ENCODE results near the gene FHIT.

Gene FHIT

DNA sequence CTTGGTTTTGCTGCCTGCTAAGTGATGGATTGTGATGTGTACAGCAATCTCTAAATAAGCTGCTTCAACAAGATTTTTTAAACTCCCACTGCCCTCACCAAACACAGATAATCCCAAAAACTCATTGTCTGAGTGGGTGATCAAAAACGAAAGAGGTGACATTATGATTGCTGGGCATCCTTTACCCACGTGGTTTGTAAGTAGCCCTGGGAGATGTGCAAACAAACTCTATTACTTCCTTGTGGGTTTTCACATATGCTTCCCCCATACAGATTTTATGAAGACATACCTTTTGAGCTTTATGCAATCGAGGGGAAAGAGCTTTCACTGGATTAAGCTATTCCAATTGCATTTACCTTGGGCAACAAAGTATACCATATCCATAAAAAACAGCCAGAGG is 1000.4 kb downstream of the FHIT start:
- DNase-seq: no peak

DNA sequence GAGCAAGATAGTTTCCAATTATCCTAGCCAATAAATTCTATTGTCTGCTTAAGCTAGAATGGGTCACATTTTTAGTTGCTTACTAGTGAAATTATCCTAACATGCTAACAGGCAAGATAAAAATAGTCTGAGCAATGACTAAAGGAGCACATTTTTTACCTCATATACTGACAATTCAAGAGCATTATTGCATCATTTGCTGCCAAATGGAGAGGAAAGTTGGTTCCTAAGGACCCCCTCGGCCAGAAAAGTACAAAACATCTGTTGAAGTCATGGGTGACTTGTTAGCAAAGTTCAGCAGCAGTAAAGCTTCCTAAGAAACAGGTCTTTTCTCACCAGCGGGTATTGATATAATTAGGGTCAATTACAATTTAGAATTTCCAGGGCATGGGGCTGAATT is 1001.0 kb downstream of the FHIT start:
- no peak for DNase-seq

DNA sequence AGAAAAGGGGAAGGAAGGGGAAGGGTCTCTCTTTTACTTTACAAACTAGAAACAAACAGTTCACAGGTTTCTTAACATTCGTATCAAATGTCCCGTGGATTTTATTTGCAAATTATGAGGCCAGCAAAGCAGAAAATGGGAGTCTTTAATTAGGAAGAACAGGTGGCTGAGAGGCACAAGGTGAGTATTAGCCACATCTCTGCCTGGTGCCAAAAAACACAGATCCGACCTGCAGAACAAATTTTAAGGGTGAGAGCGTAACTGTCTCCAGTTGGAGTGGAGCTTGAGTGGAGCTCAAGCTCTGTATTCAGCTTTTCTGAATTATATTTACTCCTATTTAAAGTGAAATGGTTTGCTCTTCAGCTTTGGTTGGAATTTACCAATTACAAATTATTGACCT is 1004.9 kb downstream of the FHIT start:
- no peak for DNase-seq

GRCh38 chr3:60243456-60243855 is 1007.8 kb downstream of the FHIT start:
- DNase-seq: no peak

GRCh38 chr3:60240492-60240891 is 1010.8 kb downstream of the FHIT start:
- DNase-seq: no peak

GRCh38 chr3:60238550-60238949 is 1012.7 kb downstream of the FHIT start:
- DNase-seq: no peak

GRCh38 chr3:60229502-60229901 is 1021.8 kb downstream of the FHIT start:
- no peak for DNase-seq

DNA sequence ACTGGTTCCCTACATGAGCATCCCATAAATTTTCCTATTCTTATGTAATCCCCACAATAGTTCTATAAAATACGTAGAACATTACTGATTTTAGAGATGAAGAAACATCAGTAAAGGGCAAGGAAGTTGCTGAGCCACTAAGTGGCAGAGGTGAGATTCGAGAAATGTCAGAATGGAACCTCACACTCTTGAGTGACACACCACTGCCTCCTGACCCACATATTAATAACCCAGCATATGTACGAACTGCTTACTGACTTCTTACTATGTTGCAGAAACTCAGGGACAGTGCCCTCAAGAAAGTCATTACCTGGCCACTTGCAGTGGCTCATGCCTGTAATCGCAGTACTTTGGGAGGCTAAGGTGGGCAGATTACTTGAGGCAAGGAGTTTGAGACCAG is 1022.4 kb downstream of the FHIT start:
- DNase-seq: no peak

GRCh38 chr3:60226912-60227311 is 1024.3 kb downstream of the FHIT start:
- no peak for DNase-seq

GRCh38 chr3:60225848-60226247 is 1025.4 kb downstream of the FHIT start:
- no peak for DNase-seq

GRCh38 chr3:60220768-60221167 is 1030.5 kb downstream of the FHIT start:
- DNase-seq: no peak

DNA sequence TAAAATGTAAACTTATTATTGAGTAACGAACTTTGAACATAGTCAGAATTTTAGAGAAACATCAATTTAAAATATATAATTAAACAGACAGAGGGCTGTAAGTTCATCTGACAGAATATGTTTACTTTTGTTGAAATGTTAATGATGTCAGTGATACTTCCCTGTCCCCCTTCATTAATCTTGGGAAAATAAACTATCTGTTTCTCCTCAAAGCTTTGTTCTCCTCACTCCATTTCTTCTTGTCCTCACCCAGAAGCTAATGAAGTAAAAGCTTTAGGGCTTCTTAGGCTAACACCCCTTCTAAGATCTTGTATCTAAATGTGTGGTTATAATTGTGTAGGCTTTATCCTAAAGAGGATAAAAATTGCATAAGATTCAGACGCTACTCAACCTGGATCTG is 1031.8 kb downstream of the FHIT start:
- no peak for DNase-seq

GRCh38 chr3:60217156-60217911 is 1033.9 kb downstream of the FHIT start:
- peak in 1 of 3 donors; percentile 4 for DNase-seq

GRCh38 chr3:60216462-60217075 is 1034.7 kb downstream of the FHIT start:
- no peak for DNase-seq

DNA sequence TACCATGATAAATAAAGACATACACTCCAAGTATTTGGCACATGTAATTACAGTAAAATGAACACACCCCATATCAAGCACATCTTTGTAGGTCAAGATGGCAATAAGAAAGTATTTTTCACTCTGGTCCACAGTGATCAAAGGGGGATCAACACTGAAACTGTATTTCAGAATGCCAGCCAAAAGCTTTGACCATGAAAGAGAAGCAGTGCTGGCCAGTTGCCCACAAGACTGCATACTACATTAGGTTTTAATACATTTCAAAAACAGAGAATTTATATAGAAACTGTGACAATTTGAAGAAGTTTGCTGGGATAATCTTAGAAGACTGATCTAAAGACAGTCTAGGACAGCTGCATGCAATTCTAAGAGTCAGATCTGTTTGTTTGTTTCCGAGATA is 1035.3 kb downstream of the FHIT start:
- no peak for DNase-seq

DNA sequence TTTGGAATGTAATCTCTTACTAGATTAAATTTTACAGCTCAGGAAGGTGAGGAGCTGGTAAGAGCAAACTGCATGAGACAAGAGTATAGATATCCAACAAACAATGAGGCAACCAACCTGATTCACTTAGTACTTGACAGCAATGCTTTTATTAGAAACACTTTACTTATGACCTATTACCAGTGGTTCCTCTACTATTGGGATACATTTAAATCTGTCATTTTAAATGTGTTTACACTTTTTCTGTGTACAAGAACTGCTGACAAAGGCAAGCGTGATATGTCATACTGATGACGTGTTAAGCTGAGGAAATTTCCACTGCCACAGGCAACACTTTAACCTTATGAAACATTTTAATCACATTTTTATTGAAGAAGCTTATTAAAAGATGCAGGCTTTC is 1043.3 kb downstream of the FHIT start:
- DNase-seq: no peak

GRCh38 chr3:60206206-60206605 is 1045.0 kb downstream of the FHIT start:
- no peak for DNase-seq

DNA sequence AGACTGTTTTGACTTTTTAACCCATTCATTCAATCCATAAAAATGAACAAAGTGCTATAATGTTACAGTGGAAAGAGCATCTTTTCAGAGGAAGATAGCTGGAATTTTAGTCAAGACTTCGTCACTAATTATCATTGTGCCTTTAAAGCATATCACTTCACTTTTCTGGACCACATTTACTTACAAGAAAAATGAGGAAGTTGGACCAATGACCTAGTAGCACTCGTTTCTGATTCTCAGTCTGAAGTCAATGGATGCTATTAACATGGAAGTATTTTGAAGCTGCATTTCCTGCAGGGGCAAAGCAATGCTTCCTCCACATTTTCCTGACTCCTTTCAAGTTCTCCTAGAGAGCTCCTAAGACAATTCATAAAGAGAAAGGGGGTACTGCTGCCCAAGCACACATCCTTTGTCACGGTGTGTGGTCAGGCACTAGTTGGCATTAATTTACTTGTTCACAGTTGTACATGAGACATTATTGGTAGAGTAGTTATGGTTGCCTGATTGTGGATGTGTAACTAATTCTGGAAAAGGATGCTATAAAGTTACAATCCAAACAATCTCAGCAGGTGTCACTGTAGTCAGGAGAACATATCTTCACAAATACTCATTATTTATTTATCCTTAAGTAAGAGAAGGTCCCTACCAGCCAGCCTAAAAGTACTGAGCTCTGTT is 1049.1 kb downstream of the FHIT start:
- no peak for DNase-seq

DNA sequence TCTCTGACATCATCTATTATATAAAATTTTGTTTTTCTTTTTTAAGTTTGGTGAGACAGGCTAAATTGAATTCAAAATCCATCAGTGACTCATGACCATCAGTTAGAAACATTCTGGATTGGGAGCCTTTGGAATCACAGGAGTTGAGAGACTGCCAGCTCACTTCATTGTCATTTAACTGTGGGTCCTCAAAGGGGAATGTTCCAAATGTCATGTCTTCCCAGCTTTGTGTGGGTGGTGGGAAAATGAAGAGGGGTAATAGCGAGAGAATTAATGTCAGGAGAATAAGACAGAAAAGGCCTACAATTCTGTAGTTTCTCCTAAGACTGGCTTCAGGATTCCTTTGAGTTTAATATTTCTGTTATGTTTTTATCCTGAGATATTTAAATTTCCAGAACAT is 1051.9 kb downstream of the FHIT start:
- no peak for DNase-seq

- DNase-seq: no peak
These were observed 1053.0 kb downstream of the FHIT start for GRCh38 chr3:60198179-60198720.

DNA sequence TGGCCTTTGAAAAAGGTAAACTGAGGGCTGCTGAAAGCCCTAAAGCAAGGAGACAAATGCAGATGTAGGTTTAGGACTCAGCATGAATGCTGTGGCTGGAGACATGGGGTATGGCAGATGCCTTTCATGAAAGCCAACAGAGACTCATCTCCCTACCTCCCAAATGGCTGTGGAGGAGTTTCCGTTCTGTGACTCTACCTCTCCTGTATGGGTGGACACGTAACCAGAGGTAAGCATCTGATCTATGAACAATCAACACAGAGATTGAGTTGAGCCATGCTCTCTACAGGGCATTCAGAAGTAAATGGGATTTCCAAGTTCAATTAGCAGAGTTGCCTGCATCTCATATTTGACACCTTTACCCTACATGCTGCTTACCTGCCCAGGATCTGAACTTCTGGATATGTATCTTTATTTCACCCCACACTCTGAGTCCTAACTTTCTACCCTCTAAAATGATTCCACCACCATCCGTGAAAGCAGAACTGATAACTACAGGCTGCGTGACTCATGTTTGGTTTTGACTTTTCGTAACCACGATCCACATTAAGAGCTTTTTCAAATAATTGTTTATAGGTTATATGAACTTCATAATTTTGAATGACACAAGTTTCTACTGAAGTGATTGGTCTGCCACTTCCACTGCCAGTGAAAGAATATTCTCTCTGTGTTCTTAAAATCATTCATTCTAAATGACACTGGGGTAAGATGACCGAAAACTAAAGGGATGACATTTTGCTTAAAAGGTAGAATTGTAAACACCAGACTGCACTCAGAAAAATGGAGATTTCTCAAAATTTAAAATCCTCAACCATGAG is 1058.7 kb downstream of the FHIT start:
- peak in 1 of 3 donors; percentile 45 for DNase-seq

- DNase-seq: no peak
These were observed 1061.2 kb downstream of the FHIT start for GRCh38 chr3:60190073-60190472.

GRCh38 chr3:60189304-60189703 is 1061.9 kb downstream of the FHIT start:
- peak in 1 of 3 donors; percentile 3 for DNase-seq
